Psoas muscle (tissue), 8 donors: ENCODE data around the gene ARHGAP22. TPM values are rescaled to one million over a fixed set of nuclear protein-coding genes. Genes with fewer than 3 reads are reported as not detected.

Source experiments
- ATAC-seq, 4 donors: fragments of 200-7000 bp; cut with Tn5 transposase; one replicate each; pipeline ENCODE4 v1.9.1; 2020; ENCODE audit warnings: moderate library complexity in 3 of 4, mild to moderate bottlenecking in 2 of 4
- DNase-seq, 2 donors: peaks; one replicate each; pipeline ENCODE4 v3.0.0-alpha.2; 2020
- H3K27ac ChIP-seq: fragments of 200-600 bp; one replicate; pipeline ENCODE4 v1.8.0; 2022
- H3K27me3 ChIP-seq, 3 donors: fragments of 200-600 bp in 1 of 3; one replicate each; pipeline versions ENCODE4 v1.6.1 to v1.8.0; 2013 to 2022; ENCODE audit warnings: low read length in 2 of 3, mild to moderate bottlenecking in 2 of 3, moderate library complexity in 1 of 3; ENCODE audit not compliant: insufficient read depth in 3 of 3
- H3K36me3 ChIP-seq, 2 donors: fragments of 200-600 bp in 1 of 2; one replicate each; pipeline versions ENCODE4 v1.6.1 to v1.8.0; 2013 to 2022; ENCODE audit warnings: low read depth in 1 of 2, mild to moderate bottlenecking in 1 of 2, moderate library complexity in 1 of 2; ENCODE audit not compliant: insufficient read depth in 1 of 2
- H3K4me1 ChIP-seq: fragments of 200-600 bp; one replicate; pipeline ENCODE4 v1.8.0; 2022
- H3K4me3 ChIP-seq: fragments of 200-600 bp; one replicate; pipeline ENCODE4 v1.8.0; 2022; ENCODE audit warnings: mild to moderate bottlenecking
- H3K9me3 ChIP-seq: fragments of 200-600 bp; one replicate; pipeline ENCODE4 v1.8.0; 2022
- WGBS, 3 donors: extraction: QIAGEN DNeasy Blood & Tissue Kit; methylation state at CpG; one replicate each; pipeline versions ENCODE4 v1.1.6 to v1.1.7; 2013; 5-methylcytosine and 5-hydroxymethylcytosine counted together
- intact Hi-C, 2 donors: fragments of 100-400 bp; cut with DNase I; formaldehyde crosslinking; loops; one replicate each; pipeline versions ENCODE4 v1.11.0 to v1.14.2; 2022
- polyA plus RNA-seq, 3 donors: library from polyadenylated mRNA; stranded (reverse); fragments of 200-250 nt; gene quantifications; one replicate each; pipeline ENCODE4 v1.2.3, GENCODE V29; 2013
- total RNA-seq, 4 donors: library from RNA; stranded (reverse); fragmentation: NEBNext Ultra II Directional in 2 of 4; extraction: Animal tissue kit (Norgen Biotek cat#: 25700) in 2 of 4; gene quantifications; one replicate each; pipeline versions ENCODE4 v1.2.1 to v1.2.4, GENCODE V29; 2021 to 2023
- TF ChIP-seq, protein P1 (sequence below): fragments of 200-600 bp; IDR thresholded peaks from one replicate; pipeline ENCODE4 v1.8.0; 2022; ENCODE audit warnings: antibody characterized with exemption
- donor health status: healthy with polysubstance abuse.
- donor health status: DM: no; HTN: no; CAD: no; lungs with moderate emphysema.
- donor health status: Bipolar disorder and iron deficiency.
- donor health status: healthy.
- donor health status: DM: yes; HTN: yes; CAD: no.
- donor health status: DM: no; HTN: no; CAD: no.
- donor health status: DM: no; HTN: no; CAD: no.
- donor health status: DM: yes; HTN: yes; CAD: no.

ARHGAP22 gene
- total and polyA plus RNA-seq, 7 donors: 0.46 to 2.9 (median 1.6) TPM

DNA sequence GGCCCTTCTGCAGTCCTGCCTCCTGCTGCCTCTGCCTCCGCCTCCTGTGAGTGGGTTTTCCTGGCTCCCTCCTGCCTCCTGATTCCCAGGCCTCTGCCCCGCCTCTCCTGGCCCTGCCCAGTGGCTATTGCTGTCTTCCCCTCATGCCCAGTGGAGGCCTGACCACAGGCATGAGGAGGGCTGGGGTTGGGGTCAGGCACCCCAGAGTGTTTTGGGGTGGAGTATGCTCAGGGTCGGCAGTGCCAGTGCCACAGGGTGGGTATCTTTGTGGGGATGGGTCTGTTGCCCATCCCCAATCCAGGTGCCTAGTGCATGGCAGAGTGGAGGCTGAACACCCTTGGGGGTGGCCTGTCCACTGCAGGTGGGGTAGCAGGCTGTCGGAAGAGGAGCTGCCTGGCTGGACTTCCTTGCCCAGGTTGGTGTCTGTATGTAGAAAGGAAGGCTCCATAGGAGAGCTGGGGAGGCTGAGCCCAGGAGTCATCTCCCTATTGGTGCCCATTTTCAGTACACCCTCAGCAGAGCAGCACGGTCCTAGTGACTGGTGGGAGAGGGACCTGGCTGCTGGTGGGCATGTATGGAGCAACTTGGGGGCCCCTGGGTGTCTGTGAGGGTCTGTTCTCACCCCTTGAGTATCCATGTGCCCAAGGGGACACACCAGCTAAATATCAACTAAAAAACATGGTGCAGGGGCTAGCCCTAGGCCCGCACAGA, 62.2 kb downstream of the ARHGAP22 start:
- no peak for ATAC-seq
- no peak for DNase-seq
- H3K9me3 ChIP-seq: no peaks in the 10 kb centered on the region

DNA sequence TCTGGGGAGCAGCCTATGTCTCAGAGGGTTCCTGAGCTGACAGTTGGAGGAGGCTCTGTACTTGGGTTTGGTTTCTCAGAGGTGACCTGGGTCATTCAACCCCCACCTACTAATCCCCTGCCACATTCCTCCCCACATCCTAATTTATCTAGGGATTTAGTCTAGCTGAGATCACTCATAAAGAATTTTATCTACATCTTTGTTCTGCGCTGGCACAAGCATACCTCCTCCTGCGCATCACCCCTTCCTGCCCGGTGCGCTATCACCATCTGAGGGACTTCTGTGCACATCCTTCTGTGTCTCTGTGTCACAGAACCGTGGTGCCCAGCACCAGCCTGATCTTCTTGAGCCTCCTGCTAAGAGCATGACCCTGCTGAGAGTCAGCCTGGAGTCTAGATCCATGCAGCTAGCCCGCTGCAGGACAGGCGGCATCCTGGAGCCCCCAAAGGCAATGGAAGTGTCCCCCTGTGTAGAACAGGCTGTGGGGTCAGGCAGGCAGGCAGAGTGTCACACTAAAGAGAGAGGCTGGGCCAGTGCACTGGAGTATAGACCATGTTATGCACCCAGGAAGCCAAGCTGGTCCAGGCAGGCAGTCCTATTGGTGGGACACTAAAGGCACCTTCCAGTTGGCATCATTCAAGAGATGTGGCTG, 63.6 kb downstream of the ARHGAP22 start:
- DNase-seq: no peak
- TF ChIP-seq, protein P1, sequence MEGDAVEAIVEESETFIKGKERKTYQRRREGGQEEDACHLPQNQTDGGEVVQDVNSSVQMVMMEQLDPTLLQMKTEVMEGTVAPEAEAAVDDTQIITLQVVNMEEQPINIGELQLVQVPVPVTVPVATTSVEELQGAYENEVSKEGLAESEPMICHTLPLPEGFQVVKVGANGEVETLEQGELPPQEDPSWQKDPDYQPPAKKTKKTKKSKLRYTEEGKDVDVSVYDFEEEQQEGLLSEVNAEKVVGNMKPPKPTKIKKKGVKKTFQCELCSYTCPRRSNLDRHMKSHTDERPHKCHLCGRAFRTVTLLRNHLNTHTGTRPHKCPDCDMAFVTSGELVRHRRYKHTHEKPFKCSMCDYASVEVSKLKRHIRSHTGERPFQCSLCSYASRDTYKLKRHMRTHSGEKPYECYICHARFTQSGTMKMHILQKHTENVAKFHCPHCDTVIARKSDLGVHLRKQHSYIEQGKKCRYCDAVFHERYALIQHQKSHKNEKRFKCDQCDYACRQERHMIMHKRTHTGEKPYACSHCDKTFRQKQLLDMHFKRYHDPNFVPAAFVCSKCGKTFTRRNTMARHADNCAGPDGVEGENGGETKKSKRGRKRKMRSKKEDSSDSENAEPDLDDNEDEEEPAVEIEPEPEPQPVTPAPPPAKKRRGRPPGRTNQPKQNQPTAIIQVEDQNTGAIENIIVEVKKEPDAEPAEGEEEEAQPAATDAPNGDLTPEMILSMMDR: no peak
- Histone ChIP-seq H3K36me3 (no peaks in the 10 kb centered on the region), H3K27me3 (peaks cover 0 to 4% (median 0%) of the 10 kb centered on the region in 3 donors), H3K4me3 (no peak overlapping the region), H3K9me3 (no peaks in the 10 kb centered on the region), H3K4me1 (no peaks in the 10 kb centered on the region), H3K27ac (no peak overlapping the region)
- intact Hi-C loops: no loop called here
- WGBS, 3 donors: 87 to 91% (median 89%) methylated on average over 7 of the region's 7 CpGs
- ATAC-seq: no peak

More for the DNA sequence above, 62.2 kb downstream of the ARHGAP22 start:
- TF ChIP-seq, protein P1: no peak
- Histone ChIP-seq H3K36me3 (no peaks in the 10 kb centered on the region), H3K4me3 (no peak overlapping the region), H3K27me3 (peaks cover 0 to 4% (median 0%) of the 10 kb centered on the region in 3 donors), H3K4me1 (no peaks in the 10 kb centered on the region), H3K27ac (no peak overlapping the region)
- WGBS, 3 donors: 90 to 93% (median 93%) methylated on average over 6 of the region's 6 CpGs
- intact Hi-C loops: no loop called here

DNA sequence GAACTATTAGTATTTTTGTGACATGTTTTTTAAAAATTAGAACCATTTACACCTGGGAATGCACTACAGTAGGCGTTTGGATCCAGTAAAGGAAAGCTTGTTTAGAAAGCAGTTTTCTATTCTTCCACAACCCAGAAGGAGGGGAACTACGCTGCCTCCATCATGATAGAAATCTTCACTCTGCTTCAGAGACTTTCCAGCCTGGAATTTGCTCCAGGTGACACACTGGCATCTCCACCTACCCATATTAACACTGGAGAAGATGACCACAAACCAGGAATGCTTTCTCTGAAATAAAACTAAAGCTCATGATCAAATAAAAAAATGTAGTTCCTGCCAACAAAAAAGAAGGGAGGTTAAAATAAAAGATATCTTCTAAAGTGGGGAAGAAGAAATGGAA, 66.3 kb downstream of the ARHGAP22 start:
- Histone ChIP-seq H3K27ac (no peak overlapping the region), H3K27me3 (peaks cover 0 to 4% (median 0%) of the 10 kb centered on the region in 3 donors), H3K4me3 (no peak overlapping the region), H3K9me3 (no peaks in the 10 kb centered on the region), H3K4me1 (no peaks in the 10 kb centered on the region), H3K36me3 (no peaks in the 10 kb centered on the region)
- intact Hi-C loops: no loop called here
- TF ChIP-seq, protein P1: no peak
- 78 to 88% (median 81%) methylated on average over 2 of the region's 2 CpGs for WGBS, 3 donors
- ATAC-seq: no peak
- no peak for DNase-seq

DNA sequence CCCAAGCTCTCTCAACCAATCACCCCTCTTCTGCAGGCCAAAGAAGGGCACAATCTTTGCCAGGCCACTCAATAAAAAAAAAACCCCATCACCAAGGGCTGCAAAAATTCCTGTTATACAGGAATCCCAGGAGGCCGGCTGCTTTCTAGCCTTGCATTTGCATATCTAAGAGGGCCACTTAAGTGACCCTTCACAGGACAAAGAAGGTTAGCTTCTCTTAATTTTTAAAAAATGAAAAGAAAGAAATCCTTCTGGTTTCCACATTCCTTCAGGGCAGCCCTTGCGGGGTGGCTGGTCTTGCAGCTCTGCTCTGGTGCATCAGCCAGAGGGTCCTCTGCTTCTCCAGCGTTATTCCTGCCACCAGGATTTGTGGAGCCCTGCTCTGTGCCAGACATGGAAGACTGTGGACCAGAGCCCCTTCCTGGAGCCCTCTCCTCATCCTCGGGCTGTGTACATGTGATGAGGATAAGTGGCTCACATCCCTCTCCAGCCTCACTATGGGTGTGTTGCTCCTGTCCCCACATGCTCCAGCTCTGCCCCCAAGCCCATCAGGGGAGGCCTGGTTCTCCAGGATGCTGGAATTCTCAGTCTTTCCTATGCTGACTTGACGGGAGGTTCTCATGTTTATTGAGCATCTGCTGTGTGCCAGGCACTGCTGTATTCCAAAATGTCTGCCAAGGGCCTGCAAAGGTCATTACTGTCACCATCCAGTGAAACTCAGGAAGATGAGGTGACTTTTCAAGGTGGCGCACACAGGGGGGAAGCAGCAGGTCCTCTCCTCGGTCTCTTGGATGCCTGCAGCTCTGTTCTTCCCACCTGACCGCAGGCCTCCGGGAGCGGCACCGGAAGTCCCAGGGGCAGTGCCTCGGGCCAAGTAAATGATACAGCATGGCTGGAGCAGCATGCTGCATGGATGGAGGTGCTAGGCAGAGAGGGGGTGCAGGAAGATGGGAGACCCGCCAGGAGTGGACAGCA, 67.7 kb downstream of the ARHGAP22 start:
- no peak overlapping the region for H3K27ac ChIP-seq
- WGBS, 3 donors: 87 to 91% (median 89%) methylated on average over 13 of the region's 13 CpGs
- intact Hi-C loops: no loop called here
- TF ChIP-seq, protein P1: no peak
- DNase-seq: no peak
- no peaks in the 10 kb centered on the region for H3K36me3 ChIP-seq
- ATAC-seq: no peak
- H3K4me3 ChIP-seq: no peak overlapping the region
- H3K4me1 ChIP-seq: no peaks in the 10 kb centered on the region
- H3K9me3 ChIP-seq: no peaks in the 10 kb centered on the region
- H3K27me3 ChIP-seq: peaks cover 0 to 4% (median 0%) of the 10 kb centered on the region in 3 donors
